Astrocyte (in vitro differentiated cells and primary cell): Measurements from ENCODE around the gene SDK1. TPM values are rescaled to one million over a fixed set of nuclear protein-coding genes. Genes with fewer than 3 reads are reported as not detected.

Experiments
- DNase-seq: peaks from one replicate; pipeline ENCODE4 v3.0.0-alpha.2; 2010; ENCODE audit warnings: low read depth
- FAIRE-seq: peaks from 2 replicates; lab custom pipeline; 2011; peaks lifted over from hg19 to GRCh38; lab: Jason Lieb, UNC
- H2AFZ ChIP-seq: 2 replicates; pipeline ENCODE4 v1.6.0; 2012; ENCODE audit warnings: low read depth, low read length, inconsistent platforms
- H3K27ac ChIP-seq: 2 replicates; pipeline ENCODE4 v1.5.1; 2011; ENCODE audit warnings: low read depth, low read length, inconsistent platforms
- H3K27me3 ChIP-seq: 2 replicates; pipeline ENCODE4 v1.6.0; 2011; ENCODE audit warnings: low read length, inconsistent platforms; ENCODE audit not compliant: insufficient read depth
- H3K36me3 ChIP-seq: 2 replicates; pipeline ENCODE4 v1.5.1; 2011; ENCODE audit warnings: low read length, inconsistent platforms; ENCODE audit not compliant: insufficient read depth
- H3K4me1 ChIP-seq: 2 replicates; pipeline ENCODE4 v1.5.1; 2011; ENCODE audit warnings: low read length, inconsistent platforms; ENCODE audit not compliant: insufficient read depth
- H3K4me2 ChIP-seq: 2 replicates; pipeline ENCODE4 v1.6.0; 2012; ENCODE audit warnings: low read length, inconsistent platforms
- H3K4me3 ChIP-seq: 2 replicates; pipeline ENCODE4 v1.5.1; 2011; ENCODE audit warnings: low read depth, mild to moderate bottlenecking, low read length, inconsistent platforms; ENCODE audit not compliant: insufficient read depth
- H3K79me2 ChIP-seq: 2 replicates; pipeline ENCODE4 v1.6.0; 2012; ENCODE audit warnings: mild to moderate bottlenecking, low read length, inconsistent platforms; ENCODE audit not compliant: insufficient read depth
- H3K9ac ChIP-seq: 2 replicates; pipeline ENCODE4 v1.6.0; 2012; ENCODE audit warnings: mild to moderate bottlenecking, low read length, inconsistent platforms
- H3K9me3 ChIP-seq: 2 replicates; pipeline ENCODE4 v1.5.1; 2012; ENCODE audit warnings: low read depth, mild to moderate bottlenecking, low read length, inconsistent platforms; ENCODE audit not compliant: insufficient read depth
- H4K20me1 ChIP-seq: 2 replicates; pipeline ENCODE4 v1.6.0; 2012; ENCODE audit warnings: low read length, inconsistent platforms; ENCODE audit not compliant: insufficient read depth
- H3K27ac Mint-ChIP-seq: one replicate; pipeline ENCODE4 v1.8.0; 2021; ENCODE audit warnings: mild to moderate bottlenecking, mixed read lengths; ENCODE audit not compliant: unreplicated experiment
- H3K27me3 Mint-ChIP-seq: one replicate; pipeline ENCODE4 v1.8.0; 2021; ENCODE audit warnings: low read depth, mixed read lengths; ENCODE audit not compliant: unreplicated experiment
- H3K36me3 Mint-ChIP-seq: one replicate; pipeline ENCODE4 v1.8.0; 2021; ENCODE audit warnings: low read depth, mixed read lengths; ENCODE audit not compliant: unreplicated experiment
- H3K4me1 Mint-ChIP-seq: one replicate; pipeline ENCODE4 v1.8.0; 2021; ENCODE audit warnings: low read depth, mixed read lengths; ENCODE audit not compliant: unreplicated experiment
- H3K4me3 Mint-ChIP-seq: one replicate; pipeline ENCODE4 v1.8.0; 2021; ENCODE audit warnings: mild to moderate bottlenecking, moderate library complexity, mixed read lengths; ENCODE audit not compliant: unreplicated experiment
- H3K9me3 Mint-ChIP-seq: one replicate; pipeline ENCODE4 v1.8.0; 2021; ENCODE audit warnings: mild to moderate bottlenecking, mixed read lengths; ENCODE audit not compliant: unreplicated experiment
- EZH2 ChIP-seq: IDR thresholded peaks from 2 replicates; pipeline ENCODE4 v1.6.1; 2012; ENCODE audit warnings: mild to moderate bottlenecking, low read length, inconsistent platforms; ENCODE audit not compliant: insufficient read depth
- total RNA-seq: library from RNA; stranded (reverse); gene quantifications from 2 replicates; pipeline ENCODE4 v1.2.1, GENCODE V29; 2021
- TF ChIP-seq, protein P1 (sequence below): IDR thresholded peaks from 2 replicates; pipeline ENCODE4 v1.5.1; 2011; ENCODE audit warnings: low read depth, mild to moderate bottlenecking, inconsistent platforms, low read length, moderate library complexity; ENCODE audit not compliant: insufficient read depth

SDK1 gene
- total RNA-seq, 1 donor from 2014 or later, result 4.2 TPM

DNA sequence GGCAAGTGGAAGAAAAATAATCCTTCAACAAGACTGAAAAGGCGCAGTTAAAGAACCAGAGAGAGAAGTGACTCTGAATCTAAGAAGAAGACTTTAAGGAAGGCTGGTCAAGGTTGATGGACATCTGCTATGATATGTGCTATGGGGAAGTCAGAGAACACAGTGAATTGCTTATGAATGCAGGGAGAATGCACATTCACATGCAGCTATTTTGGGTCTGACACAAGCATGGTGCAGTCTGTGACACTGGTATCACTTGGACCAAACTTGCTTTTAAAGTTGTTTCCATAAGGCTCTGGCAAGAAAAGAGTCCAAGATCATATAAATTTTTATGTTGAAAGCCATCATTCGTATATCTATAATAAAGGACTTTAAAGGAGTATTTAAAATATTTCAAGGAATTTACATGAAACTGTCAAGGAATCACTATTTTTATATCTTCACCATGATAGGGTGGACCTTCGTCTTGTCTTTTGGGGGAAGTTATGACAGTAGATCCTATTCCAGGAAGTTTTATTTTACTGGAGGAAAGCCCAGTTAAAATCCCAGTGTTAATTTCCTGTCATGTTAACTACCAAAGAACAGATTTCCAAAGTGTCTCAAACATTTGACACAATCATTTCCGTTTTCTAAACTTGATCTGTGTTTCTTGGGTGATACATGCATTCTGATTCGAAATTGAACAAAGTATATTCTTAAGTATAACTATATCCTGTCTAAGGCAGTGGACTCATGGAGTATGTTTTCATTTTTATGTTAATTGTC is 239.6 kb downstream of the SDK1 start:
- Histone ChIP-seq H3K4me3 (no peak overlapping the region), H3K4me2 (no peak overlapping the region), H3K9ac (no peak overlapping the region), H3K36me3 (no peaks in the 10 kb centered on the region), H3K9me3 (no peaks in the 10 kb centered on the region), H2AFZ (no peak overlapping the region), H3K27me3 (no peaks in the 10 kb centered on the region), H3K79me2 (no peaks in the 10 kb centered on the region), H3K4me1 (no peaks in the 10 kb centered on the region), H4K20me1 (no peaks in the 10 kb centered on the region), H3K27ac (no peak overlapping the region)
- peaks cover 2% of the 10 kb centered on the region for H3K36me3 Mint-ChIP-seq
- no peaks in the 10 kb centered on the region for H3K9me3 Mint-ChIP-seq
- no peak for DNase-seq
- no peak overlapping the region for H3K4me3 Mint-ChIP-seq
- H3K27ac Mint-ChIP-seq, result no peak overlapping the region
- peaks cover 14% of the 10 kb centered on the region for H3K4me1 Mint-ChIP-seq
- TF ChIP-seq, protein P1, sequence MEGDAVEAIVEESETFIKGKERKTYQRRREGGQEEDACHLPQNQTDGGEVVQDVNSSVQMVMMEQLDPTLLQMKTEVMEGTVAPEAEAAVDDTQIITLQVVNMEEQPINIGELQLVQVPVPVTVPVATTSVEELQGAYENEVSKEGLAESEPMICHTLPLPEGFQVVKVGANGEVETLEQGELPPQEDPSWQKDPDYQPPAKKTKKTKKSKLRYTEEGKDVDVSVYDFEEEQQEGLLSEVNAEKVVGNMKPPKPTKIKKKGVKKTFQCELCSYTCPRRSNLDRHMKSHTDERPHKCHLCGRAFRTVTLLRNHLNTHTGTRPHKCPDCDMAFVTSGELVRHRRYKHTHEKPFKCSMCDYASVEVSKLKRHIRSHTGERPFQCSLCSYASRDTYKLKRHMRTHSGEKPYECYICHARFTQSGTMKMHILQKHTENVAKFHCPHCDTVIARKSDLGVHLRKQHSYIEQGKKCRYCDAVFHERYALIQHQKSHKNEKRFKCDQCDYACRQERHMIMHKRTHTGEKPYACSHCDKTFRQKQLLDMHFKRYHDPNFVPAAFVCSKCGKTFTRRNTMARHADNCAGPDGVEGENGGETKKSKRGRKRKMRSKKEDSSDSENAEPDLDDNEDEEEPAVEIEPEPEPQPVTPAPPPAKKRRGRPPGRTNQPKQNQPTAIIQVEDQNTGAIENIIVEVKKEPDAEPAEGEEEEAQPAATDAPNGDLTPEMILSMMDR, result no peak
- no peak for TF ChIP-seq EZH2
- no peak for FAIRE-seq
- H3K27me3 Mint-ChIP-seq, result no peaks in the 10 kb centered on the region

DNA sequence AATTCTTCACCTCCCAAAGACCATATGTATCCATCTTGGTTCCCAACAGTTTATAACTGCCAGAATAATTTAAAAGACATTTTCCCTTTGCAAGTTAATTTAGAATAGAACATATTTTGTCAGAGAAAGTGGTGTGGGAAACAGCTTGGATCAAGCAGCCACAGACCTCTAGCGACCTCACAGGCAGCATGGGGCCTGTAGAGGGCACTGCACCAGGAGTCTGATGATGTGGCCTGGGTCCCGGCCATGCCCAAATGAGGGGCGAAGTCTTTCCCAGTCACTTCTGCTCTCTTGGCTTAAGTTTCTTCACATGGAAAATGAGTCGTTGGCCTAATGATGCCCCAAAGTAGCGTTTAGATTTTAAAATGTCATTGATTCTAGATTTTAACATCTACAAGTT is 243.2 kb downstream of the SDK1 start:
- no peak overlapping the region for H3K27ac ChIP-seq
- H3K36me3 ChIP-seq, result no peaks in the 10 kb centered on the region
- H3K4me1 Mint-ChIP-seq, result no peaks in the 10 kb centered on the region
- peaks cover 2% of the 10 kb centered on the region for H3K36me3 Mint-ChIP-seq
- H3K27ac Mint-ChIP-seq, result no peak overlapping the region
- H2AFZ ChIP-seq, result no peak overlapping the region
- TF ChIP-seq, protein P1, result no peak
- no peak for TF ChIP-seq EZH2
- H3K79me2 ChIP-seq, result no peaks in the 10 kb centered on the region
- no peak overlapping the region for H3K4me2 ChIP-seq
- no peaks in the 10 kb centered on the region for H4K20me1 ChIP-seq
- H3K9me3 ChIP-seq, result no peaks in the 10 kb centered on the region
- DNase-seq (no peak), FAIRE-seq (no peak)
- no peak overlapping the region for H3K4me3 ChIP-seq
- H3K27me3 Mint-ChIP-seq, result no peaks in the 10 kb centered on the region
- H3K9me3 Mint-ChIP-seq, result no peaks in the 10 kb centered on the region
- H3K27me3 ChIP-seq, result no peaks in the 10 kb centered on the region
- no peaks in the 10 kb centered on the region for H3K4me1 ChIP-seq
- H3K9ac ChIP-seq, result no peak overlapping the region
- no peak overlapping the region for H3K4me3 Mint-ChIP-seq

DNA sequence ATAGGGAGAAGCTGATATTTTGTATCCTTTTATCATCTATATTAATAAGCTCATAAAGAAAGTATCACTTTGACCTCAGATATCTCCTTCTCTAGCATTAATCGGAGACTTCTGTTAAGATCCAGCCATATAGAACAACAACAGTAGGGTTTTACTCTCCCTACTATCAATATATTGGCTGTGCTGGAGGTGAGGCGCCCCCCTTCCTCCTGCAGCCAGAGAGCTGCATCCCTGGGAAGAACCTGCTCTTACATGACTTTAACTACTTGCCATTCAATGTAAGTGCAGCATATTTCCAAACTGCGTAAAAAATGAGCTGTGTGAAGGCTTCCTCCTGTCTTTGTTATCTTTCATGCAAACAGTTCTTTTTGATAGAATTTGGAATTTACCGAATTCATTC is 247.8 kb downstream of the SDK1 start:
- Mint-ChIP-seq H3K9me3 (no peaks in the 10 kb centered on the region), H3K27ac (no peak overlapping the region), H3K27me3 (no peaks in the 10 kb centered on the region), H3K4me3 (no peak overlapping the region), H3K36me3 (peaks cover 2% of the 10 kb centered on the region), H3K4me1 (peaks cover 5% of the 10 kb centered on the region)
- peaks cover 3% of the 10 kb centered on the region for H3K4me1 ChIP-seq
- no peaks in the 10 kb centered on the region for H3K27me3 ChIP-seq
- H3K79me2 ChIP-seq, result no peaks in the 10 kb centered on the region
- no peak overlapping the region for H3K9ac ChIP-seq
- no peak overlapping the region for H2AFZ ChIP-seq
- no peak overlapping the region for H3K4me3 ChIP-seq
- no peaks in the 10 kb centered on the region for H4K20me1 ChIP-seq
- no peak overlapping the region for H3K27ac ChIP-seq
- H3K9me3 ChIP-seq, result no peaks in the 10 kb centered on the region
- no peak overlapping the region for H3K4me2 ChIP-seq
- no peaks in the 10 kb centered on the region for H3K36me3 ChIP-seq
- no peak for FAIRE-seq
- no peak for DNase-seq
- TF ChIP-seq EZH2, result no peak
- TF ChIP-seq, protein P1, result no peak
